ENCODE data around the gene BRF1.
"Not testable (repeated sequence)": the region's sequence is repeated elsewhere in the genome, so short reads cannot be mapped to it uniquely, and the experiment has no call there.

BRF1 gene

GRCh38 chr14:105305345-105305744 lies 4.5 kb upstream of the BRF1 start:
- Histone ChIP-seq H3K27ac (no peak overlapping the region), H3K9ac (ENCODE audit: insufficient read length) (no peak overlapping the region), H3K4me3 (no peak overlapping the region), H3K36me3 (ENCODE audit: insufficient read depth, low read length) (no peaks in the 10 kb centered on the region), H3K9me3 (ENCODE audit: low read depth, low read length) (no peaks in the 10 kb centered on the region)
- DNase-seq (ENCODE audit: low read depth, low spot score): no peak
- no peak for TF ChIP-seq POLR2AphosphoS5 (IDR thresholded peaks at IDR 0.05; ENCODE audit: borderline replicate concordance, low read depth, low read length)
- no peak for TF ChIP-seq FOXP2 (optimal IDR thresholded peaks at IDR 0.05; ENCODE audit: control extremely low read depth, extremely low read length, insufficient read depth)
- no peak for TF ChIP-seq EZH2 (IDR thresholded peaks at IDR 0.05)

- no peak for TF ChIP-seq FOXP2 (optimal IDR thresholded peaks at IDR 0.05; ENCODE audit: control extremely low read depth, extremely low read length, insufficient read depth)
- no peak for TF ChIP-seq POLR2AphosphoS5 (IDR thresholded peaks at IDR 0.05; ENCODE audit: borderline replicate concordance, low read depth, low read length)
- no peak for TF ChIP-seq EZH2 (IDR thresholded peaks at IDR 0.05)
- Histone ChIP-seq H3K27ac (no peak overlapping the region), H3K9ac (ENCODE audit: insufficient read length) (no peak overlapping the region), H3K36me3 (ENCODE audit: insufficient read depth, low read length) (no peaks in the 10 kb centered on the region), H3K4me3 (no peak overlapping the region), H3K9me3 (ENCODE audit: low read depth, low read length) (no peaks in the 10 kb centered on the region)
- DNase-seq (ENCODE audit: low read depth, low spot score): no peak
These were observed 3.8 kb upstream of the BRF1 start for GRCh38 chr14:105304565-105304964.

- Histone ChIP-seq H3K4me3 (no peak overlapping the region), H3K9me3 (ENCODE audit: low read depth, low read length) (no peaks in the 10 kb centered on the region), H3K9ac (ENCODE audit: insufficient read length) (no peak overlapping the region), H3K36me3 (ENCODE audit: insufficient read depth, low read length) (no peaks in the 10 kb centered on the region), H3K27ac (no peak overlapping the region)
- no peak for DNase-seq (ENCODE audit: low read depth, low spot score)
- no peak for TF ChIP-seq EZH2 (IDR thresholded peaks at IDR 0.05)
These were observed 3.1 kb upstream of the BRF1 start for GRCh38 chr14:105303949-105304348.

- not testable (repeated sequence) for DNase-seq (ENCODE audit: low read depth, low spot score); H3K27ac ChIP-seq; H3K36me3 ChIP-seq (ENCODE audit: insufficient read depth, low read length); H3K9ac ChIP-seq (ENCODE audit: insufficient read length); H3K9me3 ChIP-seq (ENCODE audit: low read depth, low read length)
- H3K4me3 ChIP-seq: peak overlapping the region; percentile 96
These were observed 1.1 kb upstream of the BRF1 start for GRCh38 chr14:105301915-105302249.

GRCh38 chr14:105301103-105301914 lies 508 bp upstream of the BRF1 start:
- Histone ChIP-seq H3K9me3 (ENCODE audit: low read depth, low read length) (no peaks in the 10 kb centered on the region), H3K36me3 (ENCODE audit: insufficient read depth, low read length) (no peaks in the 10 kb centered on the region), H3K9ac (ENCODE audit: insufficient read length) (peak overlapping the region; percentile 93), H3K27ac (peak overlapping the region; percentile 80), H3K4me3 (peak overlapping the region; percentile 96)
- TF ChIP-seq FOXP2 (optimal IDR thresholded peaks at IDR 0.05; ENCODE audit: control extremely low read depth, extremely low read length, insufficient read depth) (peak; percentile 31), POLR2AphosphoS5 (IDR thresholded peaks at IDR 0.05; ENCODE audit: borderline replicate concordance, low read depth, low read length) (peak; percentile 46; the same call in 1 of the 2 replicates), EZH2 (IDR thresholded peaks at IDR 0.05) (no peak)
- DNase-seq (ENCODE audit: low read depth, low spot score): peak; percentile 37

- Histone ChIP-seq H3K27ac (0 out of 2 replicates have a peak overlapping the region, but pooled peaks have one; percentile 80), H3K4me3 (peak overlapping the region; percentile 96), H3K9me3 (ENCODE audit: low read depth, low read length) (no peaks in the 10 kb centered on the region), H3K36me3 (ENCODE audit: insufficient read depth, low read length) (no peaks in the 10 kb centered on the region), H3K9ac (ENCODE audit: insufficient read length) (peak overlapping the region; percentile 93)
- TF ChIP-seq EZH2 (IDR thresholded peaks at IDR 0.05): no peak
- no peak for TF ChIP-seq POLR2AphosphoS5 (IDR thresholded peaks at IDR 0.05; ENCODE audit: borderline replicate concordance, low read depth, low read length)
- no peak for TF ChIP-seq FOXP2 (optimal IDR thresholded peaks at IDR 0.05; ENCODE audit: control extremely low read depth, extremely low read length, insufficient read depth)
- DNase-seq (ENCODE audit: low read depth, low spot score): no peak
These were observed 903 bp downstream of the BRF1 start for GRCh38 chr14:105299654-105300541.

- not testable (repeated sequence) for H3K9ac ChIP-seq (ENCODE audit: insufficient read length); H3K4me3 ChIP-seq; DNase-seq (ENCODE audit: low read depth, low spot score); H3K9me3 ChIP-seq (ENCODE audit: low read depth, low read length); H3K27ac ChIP-seq; H3K36me3 ChIP-seq (ENCODE audit: insufficient read depth, low read length)
These were observed 3.5 kb downstream of the BRF1 start for GRCh38 chr14:105297311-105297710.

GRCh38 chr14:105294142-105294597 lies 6.6 kb downstream of the BRF1 start:
- Histone ChIP-seq H3K9ac (ENCODE audit: insufficient read length) (peak overlapping the region; percentile 10), H3K9me3 (ENCODE audit: low read depth, low read length) (no peaks in the 10 kb centered on the region), H3K27ac (no peak overlapping the region), H3K4me3 (no peak overlapping the region), H3K36me3 (ENCODE audit: insufficient read depth, low read length) (no peaks in the 10 kb centered on the region)
- no peak for DNase-seq (ENCODE audit: low read depth, low spot score)
- TF ChIP-seq FOXP2 (optimal IDR thresholded peaks at IDR 0.05; ENCODE audit: control extremely low read depth, extremely low read length, insufficient read depth) (no peak), EZH2 (IDR thresholded peaks at IDR 0.05) (no peak), POLR2AphosphoS5 (IDR thresholded peaks at IDR 0.05; ENCODE audit: borderline replicate concordance, low read depth, low read length) (no peak)

All from SK-N-MC (cell line).